GM12878 (cell line): Measurements from ENCODE around the gene RAD52. TPM values are rescaled to one million over a fixed set of nuclear protein-coding genes. Genes with fewer than 3 reads are reported as not detected.
A peak's percentile ranks its signal among the peaks of the same experiment; 100 is the strongest.

Experiments used
- ASH2L ChIP-seq: fragments of 300-600, 200-600 bp; sonication (generic); IDR thresholded peaks from 2 replicates; pipeline ENCODE4 v1.6.1; 2017; ENCODE audit warnings: low read depth, mild to moderate bottlenecking, borderline replicate concordance
- ATF7 ChIP-seq: fragments of 450-650 bp; IDR thresholded peaks from 2 replicates; pipeline ENCODE4 v1.6.1; 2016; ENCODE audit warnings: low read depth, mild to moderate bottlenecking
- BCL11A ChIP-seq: IDR thresholded peaks from 2 replicates; pipeline ENCODE4 v1.6.1; 2011; ENCODE audit warnings: low read depth, low read length
- CBFB ChIP-seq: IDR thresholded peaks from 2 replicates; pipeline ENCODE4 v1.6.1; 2016; ENCODE audit warnings: antibody characterized with exemption, low read depth
- KDM1A ChIP-seq: fragments of 200-600 bp; sonication (generic); IDR thresholded peaks from 2 replicates; pipeline ENCODE4 v1.6.1; 2016; ENCODE audit warnings: borderline replicate concordance
- NFYA ChIP-seq: IDR thresholded peaks from 2 replicates; pipeline ENCODE4 v1.6.1; 2011; ENCODE audit warnings: low read depth, mild to moderate bottlenecking, low read length, improper control_type of control experiment, borderline replicate concordance
- NR2F1 ChIP-seq: fragments of 450-650 bp; conservative IDR thresholded peaks from 2 replicates; pipeline ENCODE4 v1.6.1; 2017; ENCODE audit warnings: mild to moderate bottlenecking
- REST ChIP-seq: IDR thresholded peaks from 2 replicates; pipeline ENCODE4 v1.6.1; 2012; ENCODE audit warnings: mild to moderate bottlenecking, low read depth, low read length
- SKIL ChIP-seq: fragments of 450-650 bp; IDR thresholded peaks from 2 replicates; pipeline ENCODE4 v1.6.1; 2017; ENCODE audit warnings: mild to moderate bottlenecking, low read depth, inconsistent platforms; ENCODE audit not compliant: poor library complexity, severe bottlenecking
- SPI1 ChIP-seq: IDR thresholded peaks from 2 replicates; pipeline ENCODE4 v1.6.1; 2011; ENCODE audit warnings: low read depth, mild to moderate bottlenecking, low read length, moderate library complexity, borderline replicate concordance; ENCODE audit not compliant: insufficient read depth
- STAT1 ChIP-seq: fragments of 450-650 bp; conservative IDR thresholded peaks from 2 replicates; pipeline ENCODE4 v1.6.1; 2014; ENCODE audit warnings: antibody characterized with exemption, mild to moderate bottlenecking
- USF1 ChIP-seq: IDR thresholded peaks from 2 replicates; pipeline ENCODE4 v1.6.1; 2011; ENCODE audit warnings: borderline replicate concordance, low read depth, mild to moderate bottlenecking, moderate library complexity, mixed read lengths, low read length; ENCODE audit not compliant: insufficient read depth; ENCODE audit errors: extremely low read length
- USF2 ChIP-seq: IDR thresholded peaks from 2 replicates; pipeline ENCODE4 v1.6.1; 2011; ENCODE audit warnings: low read depth, low read length, improper control_type of control experiment, borderline replicate concordance
- YBX1 ChIP-seq: fragments of 450-650 bp; IDR thresholded peaks from 2 replicates; pipeline ENCODE4 v1.6.1; 2016; ENCODE audit warnings: antibody characterized with exemption
- ZBED1 ChIP-seq: IDR thresholded peaks from 2 replicates; pipeline ENCODE4 v1.6.1; 2016; ENCODE audit warnings: borderline replicate concordance
- ZBTB40 ChIP-seq: fragments of 450-650 bp; IDR thresholded peaks from 2 replicates; pipeline ENCODE4 v1.6.1; 2016; ENCODE audit warnings: mild to moderate bottlenecking, moderate library complexity, borderline replicate concordance
- ZNF622 ChIP-seq: fragments of 450-650 bp; IDR thresholded peaks from 2 replicates; pipeline ENCODE4 v1.6.1; 2017; ENCODE audit warnings: mild to moderate bottlenecking, inconsistent platforms
- ZZZ3 ChIP-seq: IDR thresholded peaks from 2 replicates; pipeline ENCODE4 v1.6.1; 2011; ENCODE audit warnings: low read depth; ENCODE audit not compliant: control insufficient read depth, insufficient read length
- polyA plus RNA-seq, 11 experiments: library from polyadenylated mRNA; depleted of rRNA in 4 of 11; unstranded in 6 of 11; stranded (reverse) in 5 of 11; fragments of >200 nt; fragmentation: Nextera tagmentation in 4 of 11; fragmentation: Illumina TruSeq in 1 of 11; extraction: Ambion mirVana in 4 of 11; extraction: Trizol in 1 of 11; gene quantifications; 1 replicate in 1 of 11; 2 replicates in 10 of 11; pipeline versions ENCODE4 v1.2.1 to v1.2.3, GENCODE V29; 2011 to 2016; ENCODE audit warnings: inconsistent platforms in 2 of 11, missing spikeins in 2 of 11, low read depth in 1 of 11
- total RNA-seq, 4 experiments: library from RNA; depleted of rRNA in 3 of 4; stranded (reverse); fragments of >200 nt in 3 of 4; fragmentation: Illumina TruSeq in 1 of 4; extraction: Trizol in 1 of 4; gene quantifications; 2 replicates each; pipeline versions ENCODE4 v1.2.1 to v1.2.3, GENCODE V29; 2013 to 2021

Gene RAD52
- total and polyA plus RNA-seq, 10 of the 15 experiments (the other 5 are each of a cell fraction or from before 2014, with no cell fraction given): 2.0 to 15.7 (median 8.9) TPM

- TF ChIP-seq SKIL (peak; percentile 77), ZNF622 (no peak), NFYA (no peak), NR2F1 (peak; percentile 68; the same call in 1 of the 2 replicates), BCL11A (no peak; the same call in 1 of the 2 replicates), USF1 (no peak), SPI1 (0 out of 2 replicates have a peak, but pooled peaks have one; percentile 1), CBFB (peak; percentile 95; the same call in 1 of the 2 replicates), ZZZ3 (no peak), YBX1 (no peak), ASH2L (no peak), REST (no peak), USF2 (no peak), ZBTB40 (peak; percentile 60; the same call in 1 of the 2 replicates), ATF7 (peak; percentile 60), KDM1A (no peak), STAT1 (peak; percentile 16; the same call in 1 of the 2 replicates), ZBED1 (no peak; the same call in 1 of the 2 replicates)
Observed at GRCh38 chr12:949453-950191, at the start of gene RAD52 (continued).
